ENCODE results near the gene ZNF550. TPM values are rescaled to one million over a fixed set of nuclear protein-coding genes. Genes with fewer than 3 reads are reported as not detected.
A peak's percentile ranks its signal among the peaks of the same experiment; 100 is the strongest.

The ZNF550 gene
- total RNA-seq, 1 donor from 2014 or later, result 9.7 TPM

- DNase-seq (ENCODE audit: low read depth) (no peak), FAIRE-seq (no peak)
- Histone ChIP-seq H3K4me3 (ENCODE audit: low read depth, low read length) (no peak overlapping the region), H3K27me3 (ENCODE audit: control insufficient read depth, insufficient read depth, low read length) (no peaks in the 10 kb centered on the region), H3K36me3 (ENCODE audit: control insufficient read depth, insufficient read depth, low read length) (peaks cover 17% of the 10 kb centered on the region)
- TF ChIP-seq CTCF (IDR thresholded peaks at IDR 0.05; ENCODE audit: insufficient read depth, low read length, severe bottlenecking), result no peak
Observed at GRCh38 chr19:57570707-57571106, 11.0 kb upstream of the ZNF550 start.

- no peaks in the 10 kb centered on the region for H3K27me3 ChIP-seq (ENCODE audit: control insufficient read depth, insufficient read depth, low read length)
- H3K4me3 ChIP-seq (ENCODE audit: low read depth, low read length), result no peak overlapping the region
- FAIRE-seq (no peak), DNase-seq (ENCODE audit: low read depth) (peak; percentile 3)
- H3K36me3 ChIP-seq (ENCODE audit: control insufficient read depth, insufficient read depth, low read length), result no peaks in the 10 kb centered on the region
- TF ChIP-seq CTCF (IDR thresholded peaks at IDR 0.05; ENCODE audit: insufficient read depth, low read length, severe bottlenecking), result no peak
Observed at GRCh38 chr19:57566396-57567265, 7.0 kb upstream of the ZNF550 start.

DNA sequence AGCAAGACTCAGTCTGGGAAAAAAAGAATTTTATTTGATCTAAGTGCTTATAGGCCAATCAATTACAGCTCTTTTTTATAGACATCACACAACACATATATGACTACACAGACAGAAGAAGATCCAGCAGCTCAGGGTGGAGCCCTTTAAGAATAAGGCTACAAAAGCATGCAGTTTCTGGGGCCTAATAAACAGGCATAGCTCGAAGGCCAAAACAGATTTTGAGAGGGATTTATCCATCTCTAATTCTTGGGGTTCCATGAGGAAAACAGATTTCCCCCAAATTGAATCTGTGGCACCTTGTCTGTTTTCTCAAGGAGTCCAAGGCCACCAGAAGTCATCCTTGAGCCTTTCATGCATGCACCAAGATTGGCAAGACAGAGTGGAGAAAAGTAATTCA lies 3.9 kb upstream of the ZNF550 start:
- DNase-seq (ENCODE audit: low read depth) (no peak), FAIRE-seq (no peak)
- Histone ChIP-seq H3K4me3 (ENCODE audit: low read depth, low read length) (no peak overlapping the region), H3K36me3 (ENCODE audit: control insufficient read depth, insufficient read depth, low read length) (no peaks in the 10 kb centered on the region), H3K27me3 (ENCODE audit: control insufficient read depth, insufficient read depth, low read length) (no peaks in the 10 kb centered on the region)
- TF ChIP-seq CTCF (IDR thresholded peaks at IDR 0.05; ENCODE audit: insufficient read depth, low read length, severe bottlenecking), result no peak

DNA sequence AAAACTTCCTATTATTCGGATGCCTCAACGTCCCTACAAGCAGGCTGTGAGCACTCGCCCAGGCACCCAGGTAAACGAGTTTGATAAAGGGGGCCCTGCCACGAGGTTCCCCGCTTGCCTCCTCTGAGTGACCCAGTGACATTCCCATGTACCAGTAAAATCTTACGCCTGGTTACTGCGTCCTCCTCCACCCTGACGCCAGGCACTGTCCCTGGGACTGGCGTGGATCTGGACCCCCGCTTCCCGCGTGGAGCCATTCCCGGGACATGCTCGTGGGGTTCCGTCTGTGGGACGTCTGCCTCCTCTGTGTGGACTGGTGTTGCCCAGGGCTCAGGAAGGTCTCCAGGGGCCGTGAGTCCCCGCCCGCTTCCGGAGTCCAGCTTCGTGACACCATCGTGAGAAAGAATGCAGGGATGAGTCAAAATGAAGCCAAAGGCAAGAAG lies 407 bp upstream of the ZNF550 start:
- DNase-seq (ENCODE audit: low read depth), result peak; percentile 43
- TF ChIP-seq CTCF (IDR thresholded peaks at IDR 0.05; ENCODE audit: insufficient read depth, low read length, severe bottlenecking), result no peak
- no peak for FAIRE-seq

GRCh38 chr19:57559008-57559403 lies 657 bp downstream of the ZNF550 start:
- FAIRE-seq (no peak), DNase-seq (ENCODE audit: low read depth) (peak; percentile 8)
- peak overlapping the region; percentile 99 for H3K4me3 ChIP-seq (ENCODE audit: low read depth, low read length)
- no peaks in the 10 kb centered on the region for H3K27me3 ChIP-seq (ENCODE audit: control insufficient read depth, insufficient read depth, low read length)
- TF ChIP-seq CTCF (IDR thresholded peaks at IDR 0.05; ENCODE audit: insufficient read depth, low read length, severe bottlenecking), result no peak
- peaks cover 14% of the 10 kb centered on the region for H3K36me3 ChIP-seq (ENCODE audit: control insufficient read depth, insufficient read depth, low read length)

More for the DNA sequence above, 407 bp upstream of the ZNF550 start:
- Histone ChIP-seq H3K27me3 (ENCODE audit: control insufficient read depth, insufficient read depth, low read length) (no peaks in the 10 kb centered on the region), H3K36me3 (ENCODE audit: control insufficient read depth, insufficient read depth, low read length) (peaks cover 8% of the 10 kb centered on the region), H3K4me3 (ENCODE audit: low read depth, low read length) (peak overlapping the region; percentile 99)
